Right hindlimb (tissue), 1 donor: ENCODE measurements around the gene TMEM89.

ENCODE experiments used
- DNase-seq: peaks from one replicate; pipeline ENCODE4 v3.0.0-alpha.2; 2018

Gene TMEM89

DNA sequence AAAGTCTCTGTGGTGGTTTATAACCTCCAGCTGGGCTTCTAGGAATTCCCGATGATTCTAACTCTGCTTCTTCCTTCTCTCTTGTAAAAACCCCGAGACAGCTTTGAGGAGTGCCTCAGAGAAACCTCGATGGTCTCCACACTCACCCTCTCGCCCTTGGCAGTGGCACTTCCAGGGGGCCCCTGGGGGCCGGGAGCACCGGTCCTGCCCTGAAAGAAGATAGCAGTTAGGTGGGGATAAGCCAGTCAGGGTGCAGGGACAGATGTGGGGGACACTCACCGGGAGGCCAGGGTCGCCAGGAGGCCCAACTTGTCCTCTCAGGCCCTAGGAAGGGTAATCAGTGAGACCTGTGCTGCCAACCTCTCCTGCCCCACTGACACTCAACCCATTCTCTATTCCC lies 36.2 kb downstream of the TMEM89 start:
- DNase-seq: no peak

DNA sequence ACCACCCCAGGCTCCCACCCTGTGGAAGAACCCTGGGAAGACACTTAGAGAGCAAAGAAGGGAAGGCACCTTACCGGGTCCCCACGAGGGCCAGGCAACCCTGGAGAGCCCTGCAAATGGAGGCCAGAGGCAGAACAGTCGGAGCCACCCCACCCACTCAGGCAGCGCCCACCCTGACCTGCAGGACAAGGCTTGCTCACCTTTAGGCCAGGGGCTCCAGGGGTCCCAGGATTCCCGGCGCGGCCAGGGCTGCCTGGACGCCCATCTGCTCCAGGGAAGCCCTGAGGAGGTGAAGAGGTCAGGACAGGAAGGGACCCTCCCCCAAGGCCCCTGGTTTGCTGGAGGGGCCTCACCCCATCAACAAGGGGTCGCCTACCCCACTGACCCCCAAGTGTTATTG lies 36.7 kb downstream of the TMEM89 start:
- DNase-seq: no peak

DNA sequence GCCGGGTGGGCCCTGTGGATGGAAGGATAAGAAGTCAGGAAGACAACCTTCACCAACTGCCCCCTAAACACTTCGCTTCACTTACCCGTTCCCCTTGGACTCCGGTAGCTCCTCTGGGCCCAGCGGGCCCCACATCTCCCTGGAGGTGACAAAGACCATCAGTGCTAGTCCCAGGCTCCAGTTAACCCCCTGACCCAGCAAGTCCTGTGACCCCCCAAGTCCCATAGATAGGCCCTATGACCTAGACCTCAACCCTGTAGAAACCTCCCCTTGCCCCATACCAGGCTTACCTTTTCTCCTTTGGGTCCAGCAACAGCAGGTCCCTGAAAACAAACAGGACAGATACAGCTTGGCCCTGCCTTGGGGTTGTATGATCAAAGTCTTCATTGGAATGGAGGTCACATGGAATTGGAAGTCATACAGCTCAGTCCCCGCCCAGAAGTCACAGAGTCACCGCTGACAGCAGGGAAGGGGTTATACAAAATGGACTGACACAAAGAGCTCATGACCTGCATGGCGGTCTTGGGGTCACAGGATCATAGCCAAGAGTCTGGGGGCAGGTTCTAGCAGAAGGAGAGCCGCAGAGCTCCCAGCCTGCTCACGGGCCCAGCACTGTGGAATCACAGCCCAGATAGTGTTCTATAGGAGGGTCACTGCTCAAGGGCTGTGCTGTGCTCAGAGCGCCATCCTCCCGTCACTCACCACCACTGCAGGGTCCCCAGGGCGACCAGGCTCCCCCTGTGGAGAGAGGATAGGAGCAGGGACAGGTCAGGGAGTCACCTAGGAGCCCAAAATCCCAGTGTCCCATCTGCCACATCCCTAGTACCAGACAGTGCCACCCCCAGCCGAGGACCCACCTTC lies 39.7 kb downstream of the TMEM89 start:
- no peak for DNase-seq

DNA sequence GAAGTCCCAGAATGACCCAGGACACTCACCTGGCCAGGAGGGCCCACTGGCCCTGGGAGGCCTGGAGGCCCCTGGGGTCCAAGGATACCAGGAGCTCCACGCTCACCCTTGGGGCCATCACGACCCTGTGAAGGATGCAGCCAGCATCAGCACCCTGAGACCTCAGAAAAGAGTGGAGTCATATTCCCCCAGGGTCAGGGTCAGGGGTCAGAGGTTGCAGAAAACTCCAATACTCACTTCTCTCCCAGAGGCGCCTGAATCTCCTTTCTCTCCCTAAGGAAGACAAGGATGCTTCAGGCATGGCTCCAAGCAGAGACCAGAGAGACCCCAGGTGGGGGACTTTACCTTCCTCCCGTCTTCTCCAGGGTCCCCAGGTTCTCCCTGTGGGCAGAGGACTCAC lies 44.9 kb downstream of the TMEM89 start:
- DNase-seq: no peak

DNA sequence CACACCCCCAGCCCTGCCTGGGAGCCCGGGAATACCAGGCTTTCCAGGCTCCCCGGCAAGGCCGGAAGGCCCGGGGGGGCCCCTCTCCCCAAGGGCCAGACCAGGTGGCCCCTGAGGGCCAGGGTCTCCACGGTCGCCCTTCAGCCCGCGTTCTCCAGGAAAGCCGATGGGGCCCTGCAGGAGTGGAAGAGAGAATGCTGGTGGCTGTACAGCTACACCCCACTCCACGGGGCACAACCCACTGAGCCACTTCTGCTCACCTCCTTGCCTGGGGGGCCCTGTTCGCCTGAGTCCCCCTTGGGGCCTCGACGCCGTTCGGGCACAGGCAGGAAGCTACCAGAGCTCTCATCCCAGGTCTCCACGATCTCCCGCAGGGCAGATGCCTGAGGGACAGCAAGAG lies 46.2 kb downstream of the TMEM89 start:
- DNase-seq: no peak

DNA sequence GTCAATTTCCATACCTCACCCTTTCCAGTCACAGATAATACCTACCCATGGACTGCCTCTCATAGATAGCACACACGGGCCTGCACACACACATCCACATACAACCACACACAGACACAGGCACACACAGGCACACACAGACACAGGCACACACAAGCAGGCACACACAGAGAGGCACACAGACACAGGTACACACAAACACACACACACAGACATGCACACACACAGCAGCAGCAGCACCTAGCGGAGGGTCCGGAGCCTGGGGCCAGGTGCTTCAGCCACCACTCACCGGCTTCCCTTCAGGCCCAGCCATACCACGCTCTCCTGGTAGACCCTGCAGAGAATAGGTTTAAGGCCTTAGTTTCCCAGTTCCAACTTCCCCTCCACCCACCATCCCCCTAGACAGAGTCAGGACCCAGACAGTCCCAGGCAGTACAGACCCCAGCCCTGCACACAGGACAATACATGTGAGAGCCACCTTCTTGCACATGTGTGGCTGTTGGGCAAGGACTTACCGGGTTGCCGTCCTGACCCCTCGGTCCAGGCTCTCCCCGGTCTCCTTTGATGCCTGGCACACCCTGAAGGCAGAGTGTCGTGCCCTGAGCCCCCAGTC lies 47.5 kb downstream of the TMEM89 start:
- no peak for DNase-seq

DNA sequence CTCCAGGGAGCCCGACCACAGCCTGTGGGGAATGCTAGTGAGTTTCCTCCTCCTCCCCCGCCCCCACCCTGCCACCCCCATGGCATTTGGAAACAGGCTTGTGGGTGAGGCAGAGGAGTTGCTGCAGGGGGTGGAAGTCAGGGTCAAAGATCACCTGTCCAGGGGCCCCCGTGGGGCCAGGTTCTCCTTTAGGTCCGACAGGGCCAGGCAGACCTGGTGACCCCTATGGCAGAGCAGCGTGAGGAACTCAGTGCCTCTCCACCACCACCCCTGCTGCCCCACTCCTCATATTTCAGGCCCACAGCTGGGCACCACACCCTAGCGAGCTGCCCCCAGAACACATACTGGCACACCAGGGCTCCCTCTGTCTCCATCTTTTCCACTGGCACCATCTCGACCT lies 49.1 kb downstream of the TMEM89 start:
- DNase-seq: no peak

DNA sequence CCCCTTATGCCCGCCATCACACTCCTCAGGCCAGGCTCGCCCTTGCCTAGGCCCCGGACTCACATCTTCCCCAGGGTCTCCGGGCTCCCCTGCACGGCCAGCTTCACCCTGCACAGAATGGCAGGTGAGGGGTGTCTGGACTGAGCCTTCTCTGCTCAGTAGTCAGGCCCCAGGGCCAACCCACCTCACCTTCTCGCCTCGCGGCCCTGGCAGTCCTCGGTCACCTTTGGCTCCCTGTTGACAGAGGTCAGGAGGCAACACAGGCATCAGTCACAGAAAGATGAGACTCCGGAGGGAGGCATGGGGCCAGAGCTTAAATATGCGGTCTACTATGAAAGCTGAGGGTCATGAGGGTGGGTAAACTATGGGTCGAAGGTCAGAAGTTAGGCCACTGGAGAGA lies 49.6 kb downstream of the TMEM89 start:
- no peak for DNase-seq
